Osteocyte (in vitro differentiated cells): ENCODE measurements around the gene CPXM2. TPM values are rescaled to one million over a fixed set of nuclear protein-coding genes. Genes with fewer than 3 reads are reported as not detected.

Experiments
- DNase-seq: peaks from one replicate; pipeline ENCODE4 v3.0.0; 2021; ENCODE audit warnings: mixed read lengths; ENCODE audit not compliant: unreplicated experiment; ENCODE audit errors: extremely low spot score
- H3K27ac Mint-ChIP-seq: one replicate; pipeline ENCODE4 v1.8.0; 2021; ENCODE audit warnings: mild to moderate bottlenecking, mixed read lengths; ENCODE audit not compliant: unreplicated experiment
- H3K27me3 Mint-ChIP-seq: one replicate; pipeline ENCODE4 v1.8.0; 2021; ENCODE audit warnings: mixed read lengths; ENCODE audit not compliant: unreplicated experiment
- H3K36me3 Mint-ChIP-seq: one replicate; pipeline ENCODE4 v1.8.0; 2021; ENCODE audit warnings: mixed read lengths; ENCODE audit not compliant: unreplicated experiment
- H3K4me1 Mint-ChIP-seq: one replicate; pipeline ENCODE4 v1.8.0; 2021; ENCODE audit warnings: mixed read lengths; ENCODE audit not compliant: unreplicated experiment
- H3K4me3 Mint-ChIP-seq: one replicate; pipeline ENCODE4 v1.8.0; 2021; ENCODE audit warnings: mild to moderate bottlenecking, moderate library complexity, mixed read lengths; ENCODE audit not compliant: unreplicated experiment
- H3K9me3 Mint-ChIP-seq: one replicate; pipeline ENCODE4 v1.8.0; 2021; ENCODE audit warnings: mixed read lengths; ENCODE audit not compliant: unreplicated experiment
- CTCF ChIP-seq: fragments of 200-600 bp; sonication (generic); IDR thresholded peaks from 2 replicates; pipeline ENCODE4 v1.5.0; 2021; ENCODE audit warnings: antibody characterized with exemption, mild to moderate bottlenecking, moderate library complexity
- total RNA-seq: library from RNA; stranded (reverse); gene quantifications from 2 replicates; pipeline ENCODE4 v1.2.1, GENCODE V29; 2021

Gene CPXM2
- total RNA-seq, 1 donor from 2014 or later, result not detected

GRCh38 chr10:123796736-123797135 is 94.9 kb downstream of the CPXM2 start:
- Mint-ChIP-seq H3K27me3 (no peaks in the 10 kb centered on the region), H3K27ac (no peak overlapping the region), H3K4me3 (no peak overlapping the region), H3K9me3 (peaks cover 15% of the 10 kb centered on the region), H3K36me3 (no peaks in the 10 kb centered on the region), H3K4me1 (no peaks in the 10 kb centered on the region)
- TF ChIP-seq CTCF, result no peak
- DNase-seq, result peak; percentile 64

DNA sequence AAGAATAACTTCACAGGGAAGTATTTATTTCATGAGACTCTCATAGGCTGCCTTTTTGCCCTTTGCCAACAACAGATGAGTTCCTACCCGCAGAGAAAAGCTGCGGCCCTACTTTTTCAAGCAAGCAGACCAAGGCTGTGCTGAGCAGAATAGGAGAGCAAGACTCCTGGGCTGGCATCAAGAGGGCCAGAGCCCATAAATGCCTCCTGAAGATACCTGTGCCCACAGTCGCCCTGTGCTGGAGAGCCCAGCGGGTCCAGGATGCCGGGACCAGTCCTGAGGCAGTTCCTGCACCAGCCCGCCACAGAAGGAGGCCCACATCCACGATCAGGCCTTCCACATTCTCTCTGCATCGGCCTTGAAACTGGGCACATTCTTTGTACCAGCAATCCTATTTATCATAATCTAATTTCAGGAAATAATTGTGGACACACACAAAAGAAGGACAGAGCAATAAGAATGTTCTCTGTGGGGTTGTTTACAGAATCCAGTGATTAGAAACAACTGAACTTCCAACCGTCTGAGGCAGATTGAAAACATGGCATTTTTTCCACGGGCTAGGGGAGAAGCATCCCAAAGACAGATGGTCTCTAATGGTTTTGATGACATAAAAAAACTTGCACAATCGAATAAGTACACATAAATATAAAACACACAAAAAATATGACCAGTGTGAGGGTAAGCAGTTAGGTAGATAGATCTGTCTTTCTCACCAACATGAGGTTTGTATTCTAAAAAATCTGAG is 95.6 kb downstream of the CPXM2 start:
- TF ChIP-seq CTCF, result no peak
- H3K4me3 Mint-ChIP-seq, result no peak overlapping the region
- no peaks in the 10 kb centered on the region for H3K4me1 Mint-ChIP-seq
- H3K9me3 Mint-ChIP-seq, result peaks cover 15% of the 10 kb centered on the region
- no peaks in the 10 kb centered on the region for H3K36me3 Mint-ChIP-seq
- no peak overlapping the region for H3K27ac Mint-ChIP-seq
- H3K27me3 Mint-ChIP-seq, result no peaks in the 10 kb centered on the region
- peak; percentile 63 for DNase-seq

DNA sequence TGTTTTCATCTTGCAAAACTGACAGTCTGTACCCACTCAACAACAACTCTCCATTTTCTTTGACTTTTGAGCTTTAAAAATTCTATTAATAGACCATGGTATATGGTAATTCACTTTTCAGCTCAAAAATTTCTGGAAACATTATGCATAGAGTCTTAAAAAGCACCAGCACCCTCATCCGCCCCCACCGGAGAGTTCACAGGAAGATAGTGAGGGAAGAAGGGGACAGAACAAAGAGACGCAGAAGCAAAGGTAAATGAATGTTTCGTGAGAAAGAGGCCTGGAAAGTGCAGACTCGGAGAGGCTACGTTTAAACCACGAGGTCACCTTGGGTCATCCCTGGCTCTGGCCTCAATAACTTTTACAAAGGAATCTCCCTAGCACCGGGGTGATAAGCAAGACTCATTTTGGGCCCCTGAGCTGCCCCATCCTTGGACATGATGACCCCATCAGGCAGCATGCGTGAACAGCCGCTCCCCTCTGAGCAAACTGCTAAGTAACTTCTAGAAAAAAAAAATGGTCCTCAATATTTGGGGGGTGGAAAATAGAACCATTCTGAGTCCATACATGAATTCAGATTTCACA is 96.3 kb downstream of the CPXM2 start:
- H3K4me1 Mint-ChIP-seq, result no peaks in the 10 kb centered on the region
- no peaks in the 10 kb centered on the region for H3K36me3 Mint-ChIP-seq
- H3K4me3 Mint-ChIP-seq, result no peak overlapping the region
- TF ChIP-seq CTCF, result no peak
- peaks cover 19% of the 10 kb centered on the region for H3K9me3 Mint-ChIP-seq
- H3K27me3 Mint-ChIP-seq, result no peaks in the 10 kb centered on the region
- peak; percentile 46 for DNase-seq
- no peak overlapping the region for H3K27ac Mint-ChIP-seq

- DNase-seq, result peak; percentile 57
- no peak overlapping the region for H3K27ac Mint-ChIP-seq
- no peak for TF ChIP-seq CTCF
Measured at GRCh38 chr10:123792248-123792978, 99.2 kb downstream of the CPXM2 start.

More at GRCh38 chr10:123792248-123792978, 99.2 kb downstream of the CPXM2 start:
- Mint-ChIP-seq H3K27me3 (no peaks in the 10 kb centered on the region), H3K9me3 (peaks cover 24% of the 10 kb centered on the region), H3K4me1 (no peaks in the 10 kb centered on the region), H3K36me3 (no peaks in the 10 kb centered on the region), H3K4me3 (no peak overlapping the region)
